ENCODE data around the gene ENHO. TPM values are rescaled to one million over a fixed set of nuclear protein-coding genes. Genes with fewer than 3 reads are reported as not detected.

The ENHO gene
- total and polyA plus RNA-seq, 10 of the 15 experiments (the other 5 are each of a cell fraction or from before 2014, with no cell fraction given): not detected

GRCh38 chr9:34490360-34490759, 32.4 kb downstream of the ENHO start (continued):
- no peak for TF ChIP-seq E2F8 (IDR thresholded peaks at IDR 0.05; ENCODE audit: low read depth, partially characterized antibody)
- TF ChIP-seq CBX3 (IDR thresholded peaks at IDR 0.05; ENCODE audit: borderline replicate concordance, low read depth): no peak
- TF ChIP-seq ZBTB33 (IDR thresholded peaks at IDR 0.05): no peak

- WGBS (ENCODE audit: insufficient coverage, insufficient replicate concordance, low lambda C conversion rate, missing lambda C conversion rate): 4% methylated on average over 3 of the region's 3 CpGs
- no peak for FAIRE-seq
These were observed 36.2 kb downstream of the ENHO start for GRCh38 chr9:34486572-34486971.

More at GRCh38 chr9:34486572-34486971, 36.2 kb downstream of the ENHO start:
- Histone ChIP-seq H3K27ac (ENCODE audit: control insufficient read depth, insufficient read depth) (no peak overlapping the region), H3K4me3 (no peak overlapping the region), H3K36me3 (ENCODE audit: control insufficient read depth in 2 of 2, insufficient read depth in 2 of 2, low read length in 1 of 2) (no peaks in the 10 kb centered on the region), H3K9me3 (replicated peaks; ENCODE audit: control insufficient read depth, insufficient read depth, low read length) (no peaks in the 10 kb centered on the region; the same call in 2 of the 3 replicates), H3K27me3 (replicated peaks in 1 of 2; ENCODE audit: control insufficient read depth in 2 of 2, insufficient read depth in 2 of 2, low read length in 1 of 2) (peaks cover 4 to 7% of the 10 kb centered on the region in 2 experiments; a peak in 3 of 4 replicates), H4K20me1 (ENCODE audit: control insufficient read depth, insufficient read depth) (no peaks in the 10 kb centered on the region), H3K4me2 (ENCODE audit: control insufficient read depth, insufficient read depth) (no peak overlapping the region), H3K79me2 (ENCODE audit: control insufficient read depth, insufficient read depth, low read length) (no peaks in the 10 kb centered on the region), H3K9ac (ENCODE audit: control insufficient read depth, insufficient read depth, low read length) (no peak overlapping the region), H2AFZ (ENCODE audit: control insufficient read depth, low read depth, low read length) (no peak overlapping the region), H3K4me1 (ENCODE audit: control insufficient read depth, insufficient read depth, low read length) (no peaks in the 10 kb centered on the region)
- intact Hi-C loops (cut with micrococcal nuclease; ENCODE audit: unreplicated experiment) (no loop called here), in situ Hi-C loops (cut with MboI) (no loop called here)
- ChIA-PET RAD21 (ENCODE audit: unreplicated experiment) (no interaction called here), SMC1A (ENCODE audit: uncharacterized antibody, unreplicated experiment) (no interaction called here), POLR2A (no interaction called here), CTCF (no interaction called here)
- no TSS peak for BruUV-seq (replicated peaks)
- no peak for TF ChIP-seq ATF3 (IDR thresholded peaks at IDR 0.05; ENCODE audit: borderline replicate concordance, extremely low read depth, low read depth, low read length)
- TF ChIP-seq TAF1 (IDR thresholded peaks at IDR 0.05; ENCODE audit: borderline replicate concordance, low read depth, low read length): no peak
- TF ChIP-seq SIN3A (IDR thresholded peaks at IDR 0.05; ENCODE audit: low read depth, low read length): no peak
- no peak for TF ChIP-seq KDM1A (IDR thresholded peaks at IDR 0.05; ENCODE audit: borderline replicate concordance)
- TF ChIP-seq HCFC1 (IDR thresholded peaks at IDR 0.05; ENCODE audit: low read length): no peak
- TF ChIP-seq NFXL1 (IDR thresholded peaks at IDR 0.05; ENCODE audit: borderline replicate concordance): no peak
- TF ChIP-seq BHLHE40 (IDR thresholded peaks at IDR 0.05; ENCODE audit: borderline replicate concordance in 1 of 2, low read depth in 2 of 2, low read length in 1 of 2): no peak
- no peak for TF ChIP-seq EZH2 (IDR thresholded peaks at IDR 0.05; ENCODE audit: borderline replicate concordance, control insufficient read depth, low read depth, low read length)
- no peak for TF ChIP-seq MLLT1 (IDR thresholded peaks at IDR 0.05)
- no peak for TF ChIP-seq ZBED1 (IDR thresholded peaks at IDR 0.05; ENCODE audit: borderline replicate concordance)
- no peak for TF ChIP-seq IKZF1 (conservative IDR thresholded peaks at IDR 0.05)
- no peak for TF ChIP-seq NR2C1 (IDR thresholded peaks at IDR 0.05)
- TF ChIP-seq ZBTB33 (IDR thresholded peaks at IDR 0.05): no peak
- ATAC-seq (no peak), DNase-seq (ENCODE audit: low read depth, low spot score) (no peak)

Measured in GM12878 (cell line).